ENCODE measurements around the gene ZDHHC8. TPM values are rescaled to one million over a fixed set of nuclear protein-coding genes. Genes with fewer than 3 reads are reported as not detected.

ZDHHC8 gene
- total RNA-seq, 6 experiments from 2014 or later: 91.8 to 119 (median 99.1) TPM

GRCh38 chr22:20141186-20142077 lies 9.8 kb downstream of the ZDHHC8 start:
- no peak overlapping the region for H3K4me3 Mint-ChIP-seq
- no peak for TF ChIP-seq CTCF (IDR thresholded peaks at IDR 0.05)
- peak; percentile 82 for DNase-seq
- 0 out of 2 replicates have a peak, but pooled peaks cover 3% of the 10 kb centered on the region for H3K36me3 Mint-ChIP-seq (ENCODE audit: low read depth)
- H3K4me1 Mint-ChIP-seq (ENCODE audit: low read depth): peaks cover 13% of the 10 kb centered on the region
- no peaks in the 10 kb centered on the region for H3K9me3 Mint-ChIP-seq
- peak overlapping the region; percentile 75 for H3K27ac Mint-ChIP-seq
- no peaks in the 10 kb centered on the region for H3K27me3 Mint-ChIP-seq (ENCODE audit: insufficient read depth)

DNA sequence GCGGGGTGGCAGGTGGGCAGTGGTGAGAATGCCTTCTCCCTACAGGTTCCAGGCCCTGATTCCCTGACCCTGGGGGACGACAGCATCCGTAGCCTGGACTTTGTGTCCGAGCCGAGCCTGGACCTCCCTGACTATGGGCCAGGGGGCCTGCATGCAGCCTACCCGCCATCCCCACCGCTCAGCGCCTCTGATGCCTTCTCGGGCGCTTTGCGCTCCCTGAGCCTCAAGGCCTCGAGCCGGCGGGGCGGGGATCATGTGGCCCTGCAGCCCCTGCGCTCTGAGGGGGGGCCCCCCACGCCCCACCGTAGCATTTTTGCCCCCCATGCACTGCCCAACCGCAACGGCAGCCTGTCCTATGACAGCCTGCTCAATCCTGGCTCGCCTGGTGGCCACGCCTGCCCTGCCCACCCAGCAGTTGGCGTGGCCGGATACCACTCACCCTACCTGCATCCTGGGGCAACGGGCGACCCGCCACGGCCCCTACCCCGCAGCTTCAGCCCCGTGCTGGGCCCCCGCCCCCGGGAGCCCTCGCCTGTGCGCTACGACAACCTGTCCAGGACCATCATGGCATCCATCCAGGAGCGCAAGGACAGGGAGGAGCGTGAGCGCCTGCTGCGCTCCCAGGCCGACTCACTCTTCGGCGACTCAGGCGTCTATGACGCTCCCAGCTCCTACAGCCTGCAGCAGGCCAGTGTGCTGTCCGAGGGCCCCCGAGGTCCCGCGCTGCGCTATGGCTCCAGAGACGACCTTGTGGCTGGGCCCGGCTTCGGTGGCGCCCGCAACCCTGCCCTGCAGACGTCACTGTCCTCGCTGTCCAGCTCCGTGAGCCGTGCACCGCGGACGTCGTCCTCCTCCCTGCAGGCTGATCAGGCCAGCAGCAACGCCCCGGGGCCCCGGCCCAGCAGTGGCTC lies 11.4 kb downstream of the ZDHHC8 start:
- no peaks in the 10 kb centered on the region for H3K9me3 Mint-ChIP-seq
- TF ChIP-seq CTCF (IDR thresholded peaks at IDR 0.05): no peak
- no peak overlapping the region for H3K27ac Mint-ChIP-seq

DNA sequence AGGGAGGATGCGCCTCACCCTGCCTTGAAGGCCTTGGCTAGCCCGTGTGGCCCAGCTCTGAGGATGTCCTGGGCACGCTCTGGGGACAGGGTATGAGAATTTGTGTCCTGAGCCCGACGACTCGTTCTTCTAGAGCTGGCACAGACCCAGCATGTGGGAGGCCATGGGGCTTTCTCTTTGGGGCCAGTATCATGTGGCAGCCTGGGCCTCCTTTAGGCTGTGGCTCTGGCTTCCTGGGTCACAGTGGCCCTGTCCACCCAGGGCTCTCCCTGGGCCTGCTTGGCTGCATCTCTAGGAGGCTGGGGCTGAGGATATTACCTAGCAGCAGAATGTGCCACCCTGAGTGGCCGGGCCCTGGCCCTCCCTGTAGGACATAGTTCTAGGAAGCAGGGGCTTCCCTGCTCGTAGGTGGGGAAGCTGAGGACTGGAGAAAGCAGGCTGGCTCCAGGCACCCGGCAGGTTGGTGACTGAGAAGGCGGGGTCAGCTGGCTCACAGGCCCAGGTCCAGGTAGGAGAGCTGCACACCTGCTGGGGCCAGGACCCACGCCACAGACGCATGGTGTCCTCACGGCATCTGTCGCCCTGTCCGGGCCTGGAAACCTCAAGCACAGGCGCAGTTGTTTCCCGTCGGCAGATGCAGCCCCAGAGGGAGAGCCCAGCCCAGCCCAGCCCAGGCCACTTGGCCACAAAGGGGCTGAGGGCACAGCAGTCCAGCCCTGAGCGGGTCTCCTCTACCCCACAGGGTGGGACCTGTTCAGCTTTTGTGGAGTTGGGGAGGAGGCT lies 12.5 kb downstream of the ZDHHC8 start:
- DNase-seq: no peak
- H3K27ac Mint-ChIP-seq: no peak overlapping the region; the same call in 1 of the 2 replicates
- no peaks in the 10 kb centered on the region for H3K9me3 Mint-ChIP-seq
- peaks cover 9% of the 10 kb centered on the region for H3K4me1 Mint-ChIP-seq (ENCODE audit: low read depth)
- TF ChIP-seq CTCF (IDR thresholded peaks at IDR 0.05): no peak
- no peaks in the 10 kb centered on the region for H3K27me3 Mint-ChIP-seq (ENCODE audit: insufficient read depth)
- no peak overlapping the region for H3K4me3 Mint-ChIP-seq
- 0 out of 2 replicates have a peak, but pooled peaks cover 3% of the 10 kb centered on the region for H3K36me3 Mint-ChIP-seq (ENCODE audit: low read depth)

More for the DNA sequence above, 11.4 kb downstream of the ZDHHC8 start:
- Mint-ChIP-seq H3K27me3 (ENCODE audit: insufficient read depth) (no peaks in the 10 kb centered on the region), H3K4me3 (no peak overlapping the region), H3K36me3 (ENCODE audit: low read depth) (0 out of 2 replicates have a peak, but pooled peaks cover 3% of the 10 kb centered on the region), H3K4me1 (ENCODE audit: low read depth) (peaks cover 9% of the 10 kb centered on the region)
- no peak for DNase-seq

- peaks cover 9% of the 10 kb centered on the region for H3K4me1 Mint-ChIP-seq (ENCODE audit: low read depth)
- no peaks in the 10 kb centered on the region for H3K36me3 Mint-ChIP-seq (ENCODE audit: low read depth)
- H3K27ac Mint-ChIP-seq: no peak overlapping the region
- no peak for DNase-seq
- H3K27me3 Mint-ChIP-seq (ENCODE audit: insufficient read depth): no peaks in the 10 kb centered on the region
- H3K4me3 Mint-ChIP-seq: no peak overlapping the region
- no peak for TF ChIP-seq CTCF (IDR thresholded peaks at IDR 0.05)
- H3K9me3 Mint-ChIP-seq: no peaks in the 10 kb centered on the region
Observed at GRCh38 chr22:20145206-20145831, 13.7 kb downstream of the ZDHHC8 start.

Measured in HFFc6 (cell line).